ENCODE data around the gene STK10.
"Not testable (repeated sequence)": the region's sequence is repeated elsewhere in the genome, so short reads cannot be mapped to it uniquely, and the experiment has no call there.

Gene STK10

DNA sequence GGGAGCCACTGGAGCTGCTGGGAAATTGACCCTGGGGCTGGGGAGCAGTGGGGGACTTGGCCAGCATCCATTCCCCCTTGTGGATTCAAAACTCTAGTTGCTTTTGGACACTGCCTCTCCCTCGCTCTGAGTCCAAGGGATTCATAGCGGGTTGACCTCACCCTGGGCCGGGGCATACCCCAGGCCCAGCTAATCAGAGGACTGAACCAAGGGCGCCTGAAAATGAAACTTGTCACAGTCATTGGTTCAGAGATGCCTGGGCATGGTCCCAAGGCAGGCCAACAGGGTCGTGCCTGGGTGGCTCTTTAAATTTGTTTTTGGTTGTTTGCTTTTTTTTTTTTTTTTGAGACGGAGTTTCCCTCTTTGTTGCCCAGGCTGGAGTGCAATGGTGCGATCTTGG, 22.6 kb downstream of the STK10 start:
- DNase-seq (ENCODE audit: low spot score), result no peak

DNA sequence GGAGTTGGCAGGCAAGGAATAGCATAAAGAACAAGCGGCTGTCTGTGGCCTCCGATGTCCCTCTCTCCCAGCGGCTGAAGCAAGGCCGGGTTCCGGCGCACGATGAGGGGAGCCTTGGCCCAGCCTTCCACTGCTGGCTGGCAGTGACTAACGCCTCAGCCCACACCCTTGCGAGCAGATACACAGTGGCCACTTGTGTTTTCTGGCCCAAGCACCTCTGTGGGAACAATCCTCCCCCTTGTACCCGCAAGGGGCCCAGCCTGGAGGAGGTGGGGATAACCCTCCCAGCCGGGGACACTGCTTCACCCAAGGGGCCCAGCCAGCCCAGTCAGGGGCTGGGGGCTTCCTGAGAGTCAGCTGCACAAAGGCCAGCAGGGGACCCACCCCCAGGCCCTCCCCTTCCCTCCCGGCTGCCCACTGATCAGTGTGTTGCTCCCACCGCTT, 23.2 kb downstream of the STK10 start:
- no peak for DNase-seq (ENCODE audit: low spot score)

DNA sequence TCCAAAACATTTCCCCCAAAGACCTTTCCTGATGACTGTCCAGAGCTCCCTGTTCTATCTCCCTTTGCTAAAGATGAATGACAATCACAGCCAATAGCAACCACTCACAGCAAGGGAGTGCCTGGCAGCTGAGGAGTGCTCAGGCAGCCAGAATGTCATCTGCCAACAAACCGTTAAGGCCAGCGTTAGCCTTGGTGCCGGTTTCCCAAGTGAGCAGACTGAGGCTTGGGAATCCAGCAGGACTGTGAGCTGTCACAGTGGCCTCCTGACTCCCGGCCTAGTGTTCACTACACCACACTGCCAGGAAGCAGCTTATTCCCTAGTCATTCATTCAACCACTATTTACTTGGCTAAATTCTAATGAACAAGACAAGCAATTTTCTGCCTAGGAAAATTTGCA, 24.7 kb downstream of the STK10 start:
- DNase-seq (ENCODE audit: low spot score), result no peak

DNA sequence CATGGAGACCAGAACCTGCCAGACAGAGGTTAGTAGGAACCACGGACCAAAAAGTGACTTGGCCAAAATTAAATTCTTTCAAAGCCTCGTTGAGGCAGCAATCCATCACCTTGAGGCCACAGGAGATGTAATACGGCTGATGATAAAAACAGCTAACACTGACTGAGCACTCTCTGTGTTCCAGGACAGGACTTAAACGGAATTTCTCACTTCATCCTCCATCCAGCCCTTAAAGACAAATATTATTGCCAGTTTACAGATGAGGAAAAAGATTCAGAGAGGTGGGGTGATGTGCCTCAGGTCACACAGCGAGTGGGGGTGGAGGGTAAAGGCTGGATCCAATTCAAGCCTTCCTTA, 25.1 kb downstream of the STK10 start:
- DNase-seq (ENCODE audit: low spot score), result no peak

DNA sequence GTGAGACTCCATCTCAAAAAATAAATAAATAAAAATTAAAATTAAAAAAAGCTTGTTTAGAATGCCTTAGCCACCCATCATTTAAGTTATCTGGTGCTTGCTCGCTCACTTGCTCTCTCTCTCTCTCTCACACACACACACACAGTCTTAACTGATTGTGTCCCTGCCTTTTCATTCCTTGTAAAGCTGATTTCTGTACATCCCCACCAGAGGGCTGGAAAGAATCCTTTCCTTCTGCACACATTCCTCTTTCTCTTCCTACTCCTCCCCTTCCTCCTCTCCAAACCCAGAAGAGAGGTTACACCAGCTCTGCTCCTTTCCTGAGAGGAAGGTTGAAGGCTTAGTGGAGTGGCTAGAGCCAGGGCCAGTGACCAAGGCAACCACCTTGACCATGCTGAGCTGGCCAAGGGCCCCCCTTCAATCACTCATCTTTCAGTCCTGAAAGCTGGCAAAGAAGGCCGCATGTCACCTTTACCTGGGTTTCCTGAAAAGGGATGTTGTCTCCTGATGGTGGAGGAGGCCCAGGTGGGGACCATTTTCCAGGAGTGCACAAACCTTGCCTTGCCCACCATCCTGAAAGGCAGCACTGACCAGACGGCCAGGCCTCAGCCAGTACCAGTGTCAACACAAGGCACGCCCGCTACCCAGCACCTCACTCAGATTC, 25.6 kb downstream of the STK10 start:
- no peak for DNase-seq (ENCODE audit: low spot score)

DNA sequence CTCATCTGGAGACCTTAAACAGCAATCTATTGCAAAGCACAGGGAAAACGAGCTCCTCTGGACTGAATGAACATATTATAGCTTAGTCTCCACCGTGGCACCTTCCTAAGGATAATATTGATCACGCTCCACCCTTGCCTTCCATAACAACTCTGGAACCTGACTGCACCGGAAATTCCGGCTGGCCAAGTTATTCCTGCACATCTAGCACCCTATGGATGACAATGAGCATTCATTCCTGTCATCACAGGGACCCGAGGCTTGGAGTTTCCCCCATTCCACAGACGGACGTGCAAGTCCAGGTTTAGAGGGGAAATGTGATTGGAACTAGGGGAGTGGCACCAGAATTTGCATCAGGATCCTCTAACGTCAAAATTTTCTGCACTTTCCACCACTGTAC, 27.5 kb downstream of the STK10 start:
- no peak for DNase-seq (ENCODE audit: low spot score)

DNA sequence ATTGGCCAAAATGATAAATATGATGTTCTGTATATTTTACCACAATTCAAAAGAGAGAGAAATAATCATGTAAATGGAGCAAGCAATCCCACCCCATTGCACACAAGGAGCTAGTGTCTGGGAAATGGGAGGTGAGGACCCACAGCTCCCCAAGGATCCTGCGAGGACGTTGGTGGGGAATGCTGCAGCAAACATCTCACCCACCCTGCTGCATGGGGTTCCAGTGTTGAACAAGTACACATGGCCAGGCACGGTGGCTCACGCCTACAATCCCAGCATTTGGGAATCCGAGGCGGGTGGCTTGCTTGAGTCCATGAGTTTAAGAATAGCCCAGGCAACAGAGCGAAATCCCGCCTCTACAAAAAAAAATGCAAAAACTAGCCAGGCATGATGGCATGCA, 29.0 kb downstream of the STK10 start:
- DNase-seq (ENCODE audit: low spot score), result no peak

DNA sequence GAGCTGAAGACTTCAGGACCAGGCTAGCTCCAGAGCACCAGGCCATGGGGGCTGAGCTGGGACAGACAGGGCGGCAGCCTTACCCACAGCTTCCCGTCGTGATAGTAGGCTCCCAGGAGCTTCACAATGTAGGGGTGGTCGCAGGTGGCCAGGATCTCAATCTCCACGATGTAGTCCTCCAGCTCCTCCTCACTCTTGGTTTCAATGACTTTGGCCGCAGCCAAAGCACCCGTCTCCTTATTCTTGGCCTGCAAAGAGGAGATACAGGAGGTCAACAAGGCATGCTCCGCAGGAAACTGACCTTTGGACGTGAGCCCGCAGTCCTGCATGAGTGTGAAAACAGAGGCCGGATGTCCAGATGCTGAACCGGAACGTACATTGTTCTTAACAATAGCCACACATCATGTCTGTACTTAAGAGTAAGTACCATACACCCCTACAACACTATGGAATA, 31.5 kb downstream of the STK10 start:
- no peak for DNase-seq (ENCODE audit: low spot score)

DNA sequence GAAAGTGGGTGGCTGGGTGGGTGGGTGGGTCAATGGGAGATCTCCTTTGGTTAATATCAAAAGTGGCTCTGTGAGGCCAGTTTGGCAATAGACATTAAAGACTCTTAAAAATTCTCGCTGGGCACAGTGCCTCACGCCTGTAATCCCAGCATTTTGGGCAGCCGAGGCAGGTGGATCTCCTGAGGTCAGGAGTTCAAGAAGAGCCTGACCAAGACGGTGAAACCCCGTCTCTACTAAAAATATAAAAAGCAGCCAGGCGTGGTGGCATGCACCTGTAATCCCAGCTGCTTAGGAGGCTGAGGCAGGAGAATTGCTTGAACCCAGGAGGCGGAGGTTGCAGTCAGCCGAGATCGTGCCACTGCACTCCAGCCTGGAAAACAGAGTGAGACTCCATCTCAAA, 32.9 kb downstream of the STK10 start:
- not testable (repeated sequence) for DNase-seq (ENCODE audit: low spot score)

DNA sequence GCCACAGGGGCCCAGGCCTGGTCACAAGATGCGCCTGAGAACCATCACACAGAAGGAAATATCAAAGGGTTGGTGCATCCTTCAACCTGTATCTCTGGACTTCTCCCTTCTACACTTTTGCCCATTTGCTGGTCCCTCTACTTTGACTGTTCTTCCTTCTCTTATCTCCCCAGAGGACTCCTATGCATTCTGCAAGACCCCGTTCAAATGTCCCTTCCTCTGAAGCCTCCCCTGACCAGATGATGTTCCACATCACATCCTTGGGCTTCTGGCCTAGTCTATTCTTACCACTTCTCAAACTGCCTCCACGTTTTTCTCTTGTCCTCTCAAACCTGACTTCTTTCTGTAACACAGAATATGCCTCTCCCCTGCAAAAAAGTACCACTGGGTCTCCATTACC, 34.3 kb downstream of the STK10 start:
- no peak for DNase-seq (ENCODE audit: low spot score)

DNA sequence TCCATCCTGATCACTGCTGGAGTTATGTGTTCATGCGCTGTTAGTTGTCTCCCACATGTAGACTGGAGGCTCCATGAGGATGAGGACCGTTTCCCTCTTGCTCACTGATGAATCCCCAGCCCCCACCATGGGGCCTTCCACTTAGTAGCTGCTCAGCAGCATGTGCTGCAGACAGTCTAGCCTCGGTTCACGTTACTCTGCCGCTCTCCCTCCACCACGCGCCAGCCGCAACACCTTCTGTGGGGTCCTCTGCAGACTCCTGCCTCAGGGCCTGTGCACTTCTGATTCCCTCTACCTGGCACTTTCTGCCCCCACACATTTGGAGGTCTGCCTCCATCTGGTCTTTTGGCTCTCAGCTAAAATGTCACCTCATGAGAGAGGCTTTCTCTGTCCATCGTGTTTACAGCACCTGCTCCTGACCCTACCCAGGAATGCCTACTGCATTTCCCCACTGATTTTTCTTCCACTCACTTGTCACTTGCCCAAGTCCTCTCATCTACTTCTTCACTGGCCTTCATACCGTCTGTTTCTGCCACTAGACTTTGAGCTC, 36.3 kb downstream of the STK10 start:
- no peak for DNase-seq (ENCODE audit: low spot score)

DNA sequence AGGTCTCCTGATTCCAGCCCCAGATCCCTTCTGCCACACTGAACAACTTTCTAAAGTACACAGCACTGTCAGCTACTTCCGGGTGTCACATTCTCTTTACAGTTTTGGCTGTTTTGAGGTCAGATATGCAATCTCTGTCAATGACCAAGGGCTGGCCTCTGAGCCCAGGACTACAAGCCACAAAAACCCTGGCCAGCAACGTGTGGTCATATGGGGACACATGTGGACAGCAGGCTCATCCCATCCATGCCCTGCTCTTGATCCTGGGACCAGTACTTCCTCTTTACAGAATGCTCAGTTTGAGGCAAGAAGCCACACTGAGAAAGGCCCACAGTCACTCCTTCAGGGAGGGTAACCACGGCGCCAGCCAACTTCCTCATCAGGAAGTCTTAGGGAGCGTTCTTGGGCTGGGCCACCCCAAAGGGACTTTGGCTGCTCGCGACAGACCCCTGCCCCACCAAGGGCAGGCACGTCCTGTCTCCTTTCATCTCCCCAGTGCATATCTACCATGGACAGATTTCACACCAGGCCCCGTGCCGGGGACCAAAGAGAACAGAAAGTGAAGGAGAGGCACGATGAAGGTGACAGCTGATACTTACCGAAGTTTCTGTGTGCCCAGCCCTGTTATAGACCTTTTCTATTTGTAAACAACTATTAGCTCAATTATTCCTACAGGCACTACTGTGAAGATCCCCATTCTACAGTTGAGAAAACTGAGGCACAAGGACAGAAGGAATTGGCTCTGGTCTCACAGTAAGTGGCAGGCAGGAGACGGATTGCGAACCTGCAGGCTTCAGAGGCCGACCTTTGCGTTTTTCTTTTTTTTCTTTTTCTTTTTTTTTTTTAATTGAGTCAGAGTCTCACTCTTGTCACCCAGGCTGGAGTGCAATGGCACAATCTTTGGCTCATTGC, 37.3 kb downstream of the STK10 start:
- peak; percentile 26 for DNase-seq (ENCODE audit: low spot score)

DNA sequence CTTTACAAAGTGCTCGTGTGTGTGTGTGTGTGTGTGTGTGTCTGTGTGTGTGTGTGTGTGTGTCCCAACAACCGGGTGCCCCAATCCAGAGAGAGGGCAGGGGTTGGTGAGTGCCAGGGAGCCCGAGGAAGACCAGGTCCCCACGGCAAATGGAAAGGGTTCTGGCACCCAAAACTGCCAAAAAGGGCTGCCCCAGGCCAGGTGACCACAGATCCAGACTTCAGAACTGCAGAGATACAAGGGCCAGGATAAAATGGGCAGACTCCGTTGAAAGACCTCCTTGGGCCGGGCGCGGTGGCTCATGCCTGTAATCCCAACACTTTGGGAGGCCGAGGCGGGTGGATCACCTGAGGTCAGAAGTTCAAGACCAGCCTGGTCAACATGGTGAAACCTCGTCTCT, 38.5 kb downstream of the STK10 start:
- not testable (repeated sequence) for DNase-seq (ENCODE audit: low spot score)

DNA sequence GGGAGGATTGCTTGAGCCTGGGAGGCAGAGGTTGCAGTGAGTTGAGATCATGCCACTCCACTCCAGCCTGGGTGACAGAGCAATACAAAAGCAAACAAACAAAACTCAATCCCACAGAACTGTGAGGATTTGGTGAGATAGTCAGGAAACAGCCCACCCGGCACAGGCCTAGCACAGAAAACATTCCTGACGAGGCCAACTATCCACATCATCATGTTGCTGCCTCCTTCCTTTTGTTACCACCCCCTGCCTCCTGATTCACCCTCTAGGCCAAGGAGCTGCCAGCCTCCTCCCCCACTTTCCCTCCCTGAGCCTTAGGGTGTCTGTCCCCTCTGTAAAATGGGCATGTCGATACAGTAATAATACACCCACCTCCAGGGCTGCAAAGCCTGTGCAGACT, 39.0 kb downstream of the STK10 start:
- DNase-seq (ENCODE audit: low spot score), result peak; percentile 11

DNA sequence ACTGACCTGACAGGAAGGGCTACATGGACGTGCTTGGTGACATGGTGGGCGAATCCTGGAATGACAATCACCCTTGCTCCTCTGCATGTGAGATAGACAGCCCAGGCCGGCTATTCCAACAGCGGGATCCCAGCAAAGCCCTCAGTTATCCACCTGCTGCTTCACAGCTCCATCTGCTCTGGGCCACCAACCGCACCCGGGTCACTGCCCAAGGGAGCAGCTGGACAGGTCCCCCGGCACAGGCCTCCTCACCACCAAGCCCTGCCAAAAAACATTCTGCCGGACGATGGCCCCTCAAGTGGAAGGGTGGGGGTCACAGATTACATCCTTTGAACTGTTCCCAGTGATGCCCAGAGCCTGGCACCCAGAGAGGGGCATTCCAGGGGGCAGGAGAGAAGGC, 39.6 kb downstream of the STK10 start:
- no peak for DNase-seq (ENCODE audit: low spot score)

DNA sequence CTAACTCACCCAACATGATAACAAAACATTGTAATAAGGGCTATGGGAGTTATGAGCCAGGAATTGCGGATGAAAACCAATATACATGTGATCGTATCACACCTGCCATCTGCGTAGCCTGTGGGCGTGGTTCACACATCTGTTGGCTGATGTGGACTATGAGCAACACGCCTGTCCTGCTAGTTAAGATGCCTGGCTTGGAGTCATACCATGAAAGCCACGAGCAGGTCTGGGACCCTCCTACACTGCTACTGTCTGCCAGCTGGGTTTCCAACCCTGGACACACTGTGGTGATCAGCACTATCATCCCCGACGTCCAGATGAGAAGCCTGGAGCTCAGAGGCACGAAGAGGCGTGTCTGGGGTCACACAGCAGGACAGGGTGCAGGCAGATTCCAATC, 40.2 kb downstream of the STK10 start:
- peak; percentile 81 for DNase-seq (ENCODE audit: low spot score)

DNA sequence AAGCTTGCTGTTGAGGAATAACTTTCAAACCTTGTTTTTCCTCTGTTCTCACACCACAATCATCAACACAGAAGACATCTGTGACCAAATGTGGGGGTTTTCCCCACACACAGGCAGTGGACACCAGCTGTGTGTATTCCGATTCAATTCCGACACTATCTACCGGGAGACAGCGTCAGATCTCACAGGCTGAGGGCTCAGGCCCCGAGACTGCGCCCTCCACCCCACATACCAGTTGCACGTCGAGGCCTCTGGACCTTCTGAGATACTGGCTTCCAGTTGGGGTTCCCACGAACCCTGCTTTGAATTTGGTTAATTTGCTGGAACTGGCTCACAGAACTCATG, 41.3 kb downstream of the STK10 start:
- no peak for DNase-seq (ENCODE audit: low spot score)

DNA sequence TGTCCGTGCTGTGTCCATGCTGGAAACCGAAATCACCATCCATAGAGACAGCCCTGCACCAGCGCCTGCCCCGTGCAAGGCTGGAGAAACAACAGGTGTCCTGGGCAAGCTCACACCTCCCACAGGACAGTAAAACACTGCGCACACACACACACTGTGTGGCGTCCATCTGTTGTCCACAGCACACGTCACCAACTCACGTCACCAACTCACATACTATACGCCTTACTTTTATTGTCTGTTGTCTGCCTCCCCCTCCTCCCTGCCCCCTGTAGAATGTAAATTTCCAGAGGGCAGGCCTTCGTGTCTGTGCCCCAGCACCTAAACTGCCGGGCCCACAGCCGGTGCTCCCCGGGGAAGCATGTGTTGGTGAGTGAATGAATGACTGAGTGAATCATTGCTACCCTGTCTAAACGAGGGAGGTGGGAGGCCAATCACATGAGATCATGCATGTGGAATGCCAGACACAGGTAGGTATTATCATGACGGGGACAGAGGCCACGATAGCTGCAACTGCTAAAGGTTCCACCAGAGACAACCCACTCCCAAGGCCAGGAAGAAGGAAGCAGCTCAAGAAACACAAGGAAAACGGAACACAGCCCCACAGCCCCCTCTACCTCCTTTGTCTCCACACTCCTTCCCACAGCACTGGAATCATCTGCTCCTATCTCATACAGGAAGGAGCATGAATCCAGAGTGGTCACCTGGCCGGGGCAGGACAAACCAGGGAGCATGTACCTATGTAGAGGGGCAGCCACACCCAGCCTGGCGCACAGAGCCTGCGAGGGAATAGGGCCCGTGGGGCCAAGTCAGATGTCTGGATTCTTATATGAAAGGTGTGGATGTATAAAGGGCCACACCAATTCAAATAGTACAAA, 41.9 kb downstream of the STK10 start:
- DNase-seq (ENCODE audit: low spot score), result no peak

DNA sequence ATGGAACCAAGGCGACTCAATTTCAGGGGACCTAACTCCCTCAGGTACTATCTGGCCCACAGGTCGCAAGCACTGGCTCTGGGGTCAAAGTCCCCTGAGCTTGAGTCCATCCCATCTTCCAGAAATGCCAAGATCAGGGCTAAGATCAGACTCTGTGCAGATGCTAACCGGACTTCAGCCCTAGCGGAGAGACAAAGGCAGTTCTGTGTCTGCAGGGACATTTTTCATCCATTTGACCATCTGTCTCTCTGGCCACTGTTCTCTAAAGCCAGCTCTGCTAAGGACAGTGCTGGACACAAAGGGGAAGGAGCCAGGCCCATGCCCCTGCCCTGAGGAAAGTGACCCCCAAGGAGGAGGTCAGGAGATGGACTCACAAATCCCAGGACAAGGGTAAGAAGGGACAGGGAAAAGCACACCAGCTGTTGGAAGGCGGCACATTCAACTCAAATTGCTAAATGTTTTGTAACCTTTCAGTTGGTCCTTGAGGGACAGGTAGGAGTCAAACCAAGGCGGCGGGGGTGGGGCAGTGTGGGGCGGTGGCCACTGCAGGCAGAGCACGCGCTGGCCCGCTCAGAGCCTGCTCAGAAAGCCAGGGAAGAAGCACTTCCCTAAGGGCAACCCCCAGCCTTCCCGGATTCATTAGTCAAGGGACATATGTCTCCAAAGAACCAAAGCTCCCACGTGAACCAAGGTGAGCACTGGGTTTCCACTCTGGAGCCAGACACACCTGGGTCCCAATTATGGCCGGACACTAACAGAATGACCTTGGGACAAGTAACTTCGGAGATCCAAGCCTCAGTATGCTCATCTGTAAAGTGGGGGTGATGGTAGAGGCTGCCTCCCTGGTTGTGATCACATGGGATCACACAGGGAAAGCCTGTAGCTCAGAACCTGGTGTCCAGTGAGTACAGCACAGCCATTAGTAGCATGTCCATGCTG, 42.8 kb downstream of the STK10 start:
- no peak for DNase-seq (ENCODE audit: low spot score)

DNA sequence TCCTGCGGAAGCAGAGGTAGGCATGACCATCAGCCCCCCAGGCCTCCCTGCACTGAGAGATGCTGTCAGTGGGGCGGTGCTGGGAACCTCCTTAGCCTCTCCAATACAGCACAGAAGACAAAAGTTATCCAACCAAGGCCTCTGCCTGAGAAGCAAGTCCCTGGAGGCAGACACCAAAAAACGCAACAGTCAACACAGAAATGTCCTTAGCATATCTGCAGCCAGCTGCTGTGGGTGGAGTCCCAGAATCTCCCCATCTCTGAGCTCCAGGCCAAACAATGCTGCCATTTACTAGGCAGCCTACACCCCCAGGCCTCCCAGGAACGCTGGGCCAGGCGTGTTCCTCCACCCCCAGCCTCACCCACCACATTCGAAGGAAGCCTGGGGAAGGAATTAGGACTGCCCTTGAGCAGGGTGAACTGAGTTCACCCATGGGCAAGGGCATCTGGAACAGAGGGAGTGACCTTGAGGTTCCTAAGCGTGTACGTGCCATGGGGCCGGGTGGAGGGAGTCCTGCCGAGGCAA, 43.7 kb downstream of the STK10 start:
- peak; percentile 81 for DNase-seq (ENCODE audit: low spot score)

DNA sequence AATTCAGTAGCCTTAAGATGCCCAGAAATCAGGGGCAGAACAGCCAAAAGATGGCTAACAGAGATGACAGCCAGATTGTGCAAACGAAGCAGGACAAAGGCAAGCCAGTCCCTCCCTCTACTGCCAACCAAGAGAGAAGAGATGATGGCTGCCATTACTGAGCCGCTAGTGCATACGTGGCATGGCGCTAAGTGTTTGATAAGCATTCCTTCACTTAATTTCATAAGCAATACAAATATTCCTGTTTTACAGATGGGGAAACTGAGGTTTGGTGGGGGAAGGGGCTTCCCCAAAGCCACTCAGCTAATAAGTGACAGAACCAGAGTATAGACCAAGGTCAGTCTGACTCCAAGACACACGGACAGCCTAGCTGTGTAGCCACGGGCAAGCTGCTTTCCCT, 44.1 kb downstream of the STK10 start:
- no peak for DNase-seq (ENCODE audit: low spot score)
